Immature natural killer cell (primary cell): ENCODE data around the gene BCO1. TPM values are rescaled to one million over a fixed set of nuclear protein-coding genes. Genes with fewer than 3 reads are reported as not detected.
A peak's percentile ranks its signal among the peaks of the same experiment; 100 is the strongest.

ENCODE experiments used
- DNase-seq, 3 donors: peaks; one replicate each; pipeline ENCODE4 v3.0.0; 2022; ENCODE audit warnings: mixed read lengths in 1 of 3
- H3K27ac Mint-ChIP-seq, 6 donors: one replicate each; pipeline ENCODE4 v1.8.0; 2020; ENCODE audit warnings: mixed read lengths in 6 of 6, mild to moderate bottlenecking in 5 of 6, inconsistent platforms in 4 of 6, moderate library complexity in 3 of 6
- H3K27me3 Mint-ChIP-seq, 3 donors: one replicate each; pipeline ENCODE4 v1.8.0; 2020 to 2021; ENCODE audit warnings: low read depth in 3 of 3, mild to moderate bottlenecking in 3 of 3, mixed read lengths in 3 of 3, moderate library complexity in 3 of 3, inconsistent platforms in 1 of 3
- H3K36me3 Mint-ChIP-seq, 3 donors: one replicate each; pipeline ENCODE4 v1.8.0; 2020; ENCODE audit warnings: mixed read lengths in 3 of 3, inconsistent platforms in 2 of 3, mild to moderate bottlenecking in 2 of 3
- H3K4me1 Mint-ChIP-seq, 2 donors: one replicate each; pipeline ENCODE4 v1.8.0; 2020; ENCODE audit warnings: inconsistent platforms in 2 of 2, mild to moderate bottlenecking in 2 of 2, mixed read lengths in 2 of 2, moderate library complexity in 1 of 2
- H3K4me3 Mint-ChIP-seq, 5 donors: one replicate each; pipeline ENCODE4 v1.8.0; 2020; ENCODE audit warnings: mild to moderate bottlenecking in 5 of 5, mixed read lengths in 5 of 5, inconsistent platforms in 3 of 5, moderate library complexity in 3 of 5
- H3K9me3 Mint-ChIP-seq, 6 donors: one replicate each; pipeline ENCODE4 v1.8.0; 2020; ENCODE audit warnings: mild to moderate bottlenecking in 6 of 6, mixed read lengths in 6 of 6, inconsistent platforms in 4 of 6, moderate library complexity in 3 of 6
- polyA plus RNA-seq, 3 donors: library from polyadenylated mRNA; unstranded; fragments of 300-500 nt; fragmentation: Illumina TruSeq; gene quantifications; one replicate each; pipeline ENCODE4 v1.2.3, GENCODE V29; 2021

The BCO1 gene
- polyA plus RNA-seq, 3 donors from 2014 or later, result not detected

DNA sequence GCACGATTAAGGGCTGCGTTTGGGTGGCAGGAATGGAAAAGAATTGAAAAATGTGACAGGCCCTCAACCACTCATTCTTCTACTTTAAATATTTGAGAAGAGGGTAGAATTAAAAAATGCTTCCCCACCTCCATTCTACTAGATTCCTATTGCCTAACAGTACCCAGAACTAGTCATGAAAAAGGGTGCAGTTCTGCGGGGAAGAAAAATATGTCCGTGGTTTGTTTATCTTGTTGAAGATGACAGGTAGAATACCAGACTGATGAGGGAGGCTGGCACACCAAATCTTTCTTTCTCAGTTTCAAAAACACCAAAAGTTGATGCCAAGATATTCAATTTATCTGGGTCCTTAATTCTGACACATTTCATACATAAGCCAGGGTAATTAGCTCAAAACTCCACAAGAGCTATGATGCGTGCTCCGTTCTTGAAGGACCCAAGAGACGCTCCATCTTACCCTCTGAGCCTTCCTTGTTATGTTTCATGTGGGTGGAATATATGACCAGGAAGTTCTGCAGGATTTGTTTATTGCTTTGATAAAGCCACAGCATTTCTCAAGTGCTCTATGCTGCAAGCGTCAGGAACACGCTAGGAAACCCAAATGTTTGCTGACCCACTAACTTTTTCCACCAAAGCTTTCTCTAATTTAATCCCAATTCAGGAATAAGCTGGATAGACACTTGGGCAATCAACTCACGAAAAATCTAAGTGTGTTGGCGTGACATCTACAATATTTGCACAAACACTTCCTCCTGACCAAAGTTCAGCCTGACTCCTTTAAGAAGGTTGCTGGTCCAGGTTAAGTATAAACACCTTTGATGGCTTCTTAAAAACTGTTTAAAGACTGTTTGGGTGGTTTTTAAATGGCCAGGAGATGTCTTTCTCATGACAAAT is 55.7 kb downstream of the BCO1 start:
- no peaks in the 10 kb centered on the region for H3K36me3 Mint-ChIP-seq
- DNase-seq, result no peak
- H3K27me3 Mint-ChIP-seq, result peaks cover 0 to 5% (median 2%) of the 10 kb centered on the region in 3 donors
- no peaks in the 10 kb centered on the region for H3K4me1 Mint-ChIP-seq
- no peak overlapping the region for H3K4me3 Mint-ChIP-seq
- no peak overlapping the region for H3K27ac Mint-ChIP-seq
- no peaks in the 10 kb centered on the region for H3K9me3 Mint-ChIP-seq

DNA sequence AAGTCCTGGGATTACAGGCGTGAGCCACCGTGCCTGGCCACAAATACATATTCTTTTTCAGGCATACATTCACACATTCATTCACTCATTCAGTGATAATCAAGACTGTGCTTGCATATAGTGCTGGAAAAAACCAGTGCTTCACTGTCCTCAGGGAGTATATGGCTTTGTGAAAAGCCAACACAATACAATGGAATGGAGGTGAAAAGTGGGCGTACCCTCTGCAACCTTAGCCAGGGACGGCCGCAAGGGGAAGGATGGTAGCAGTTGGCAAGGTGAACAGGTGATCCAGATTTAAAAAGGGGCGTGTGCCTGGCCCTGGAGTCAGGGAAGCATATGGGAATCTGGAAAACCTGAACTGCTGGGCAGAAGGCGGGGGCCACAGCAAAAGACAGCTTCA is 58.1 kb downstream of the BCO1 start:
- Mint-ChIP-seq H3K9me3 (no peaks in the 10 kb centered on the region), H3K27ac (no peak overlapping the region), H3K4me3 (no peak overlapping the region), H3K27me3 (peaks cover 0 to 7% (median 2%) of the 10 kb centered on the region in 3 donors), H3K36me3 (peaks cover 0 to 4% (median 3%) of the 10 kb centered on the region in 3 donors), H3K4me1 (peaks cover 0 to 9% of the 10 kb centered on the region in 2 donors)
- DNase-seq, result no peak

DNA sequence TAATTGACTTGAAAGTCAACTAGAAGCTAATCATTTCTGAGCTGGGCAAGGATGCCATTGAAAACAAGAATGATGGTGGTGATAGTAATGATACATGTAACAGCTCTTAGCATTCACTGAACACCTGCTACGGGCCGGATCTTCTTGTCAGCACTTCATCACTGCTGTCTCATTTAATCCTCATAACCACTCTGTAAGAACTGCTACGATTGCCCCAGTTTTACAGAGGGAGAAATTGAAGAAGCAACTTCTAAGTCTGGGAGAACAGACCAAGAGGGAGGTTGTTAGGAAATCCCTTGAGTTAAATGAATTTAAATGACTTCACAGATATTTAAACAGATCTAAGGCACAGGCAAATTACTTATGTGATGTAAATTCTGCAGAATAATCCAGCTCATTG is 69.3 kb downstream of the BCO1 start:
- Mint-ChIP-seq H3K4me1 (peaks cover 6 to 39% of the 10 kb centered on the region in 2 donors), H3K36me3 (no peaks in the 10 kb centered on the region), H3K4me3 (no peak overlapping the region), H3K9me3 (no peaks in the 10 kb centered on the region), H3K27ac (no peak overlapping the region), H3K27me3 (no peaks in the 10 kb centered on the region)
- no peak for DNase-seq

DNA sequence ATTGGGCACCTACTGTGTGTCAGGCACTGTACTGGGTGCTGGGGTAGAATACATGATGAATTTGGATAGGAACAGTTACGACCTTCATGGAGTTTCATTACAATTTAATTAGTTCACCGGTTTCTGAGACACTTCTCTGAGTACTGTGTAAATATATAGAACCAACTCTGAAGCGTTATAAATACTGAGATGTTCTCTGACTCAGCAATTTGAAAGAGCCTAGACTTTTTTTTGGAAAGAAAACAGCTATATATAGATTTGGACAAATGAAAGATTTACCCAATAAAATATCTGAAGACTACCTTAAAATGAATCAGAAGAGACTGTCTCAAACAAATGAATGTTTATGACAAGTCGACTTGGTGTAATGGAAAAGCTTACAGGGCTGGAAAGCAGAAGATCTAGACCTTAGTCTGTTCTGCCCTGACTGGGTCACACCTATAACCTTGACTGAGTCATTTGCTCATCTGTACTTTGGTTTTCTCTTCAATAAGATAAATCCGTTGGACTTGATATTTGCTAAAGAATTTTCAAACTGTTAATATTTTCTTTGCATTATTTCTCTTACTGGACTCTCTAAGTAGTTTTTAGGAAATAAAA is 71.7 kb downstream of the BCO1 start:
- Mint-ChIP-seq H3K27me3 (peaks cover 4 to 10% (median 4%) of the 10 kb centered on the region in 3 donors), H3K27ac (no peak overlapping the region), H3K36me3 (no peaks in the 10 kb centered on the region), H3K9me3 (no peaks in the 10 kb centered on the region), H3K4me1 (peaks cover 22 to 58% of the 10 kb centered on the region in 2 donors), H3K4me3 (no peak overlapping the region)
- no peak for DNase-seq

DNA sequence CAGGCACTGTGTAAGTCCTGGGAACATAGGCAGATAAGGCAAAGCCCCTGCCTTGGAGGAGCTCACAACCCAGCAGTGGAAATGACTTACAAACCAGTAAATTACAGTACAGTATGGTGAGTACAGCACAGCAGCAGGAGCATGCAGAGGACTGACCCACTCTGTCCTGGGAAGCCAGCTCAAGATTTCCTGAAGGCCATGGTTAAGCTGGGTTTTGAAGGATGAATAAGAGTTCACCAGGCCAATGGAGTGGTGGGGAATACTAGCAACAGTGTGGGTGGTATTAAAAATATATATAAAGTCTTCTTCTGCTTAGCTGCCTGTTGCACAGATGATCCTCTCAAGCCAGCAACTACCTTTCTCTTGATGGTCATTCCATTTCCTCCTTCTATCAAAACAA is 73.3 kb downstream of the BCO1 start:
- no peak for DNase-seq
- no peaks in the 10 kb centered on the region for H3K9me3 Mint-ChIP-seq
- H3K4me1 Mint-ChIP-seq, result peaks cover 31 to 70% of the 10 kb centered on the region in 2 donors
- H3K27me3 Mint-ChIP-seq, result peaks cover 4 to 15% (median 4%) of the 10 kb centered on the region in 3 donors
- no peaks in the 10 kb centered on the region for H3K36me3 Mint-ChIP-seq
- peak overlapping the region in 2 of 6 donors; percentile 14 for H3K27ac Mint-ChIP-seq
- H3K4me3 Mint-ChIP-seq, result no peak overlapping the region

DNA sequence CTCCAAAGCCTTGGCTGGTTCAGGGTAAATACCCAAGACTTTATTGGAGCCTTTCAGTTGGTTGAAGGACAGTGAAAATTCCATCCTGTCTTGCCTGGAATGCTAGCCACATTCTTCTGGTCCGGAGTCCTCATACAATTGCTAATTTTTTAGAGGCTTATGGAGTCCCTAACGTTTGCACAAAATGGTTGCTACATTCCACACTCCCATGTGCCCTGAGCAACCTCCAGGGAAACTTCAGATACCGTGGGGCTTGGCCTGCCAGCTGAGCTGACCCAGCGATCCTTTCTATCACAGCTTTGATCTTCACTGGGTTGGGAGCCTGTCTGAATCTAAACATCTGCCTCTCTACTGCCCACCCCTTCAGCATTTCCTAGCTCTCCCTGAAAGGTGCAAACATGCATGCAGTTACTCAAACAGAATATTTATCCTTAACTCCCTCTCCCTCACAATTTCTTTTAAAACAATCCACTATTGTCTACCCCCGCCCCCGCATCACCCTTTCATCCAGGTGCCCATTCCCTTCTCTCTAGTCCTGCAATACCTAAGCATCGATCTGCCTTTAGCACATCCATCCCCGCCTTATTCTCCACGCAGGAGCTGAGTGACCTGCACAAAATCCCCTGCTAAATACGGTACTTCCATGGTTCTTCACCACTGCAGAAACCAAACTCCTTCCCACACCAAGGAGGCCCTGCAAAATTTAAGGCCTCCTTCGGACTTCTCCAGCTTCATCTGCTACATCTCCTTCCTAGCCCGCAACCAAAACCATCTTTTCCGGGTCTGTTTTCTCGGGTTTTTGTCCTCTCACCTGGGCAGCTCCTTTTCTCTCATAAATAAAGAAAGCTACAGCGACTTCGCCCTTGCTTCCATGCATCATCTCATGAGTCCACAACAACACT is 75.5 kb downstream of the BCO1 start:
- Mint-ChIP-seq H3K27me3 (peaks cover 4 to 15% (median 4%) of the 10 kb centered on the region in 3 donors), H3K9me3 (no peaks in the 10 kb centered on the region), H3K36me3 (no peaks in the 10 kb centered on the region), H3K4me3 (peak overlapping the region; percentile 97 to 99 (median 98)), H3K27ac (peak overlapping the region; percentile 92 to 97 (median 94)), H3K4me1 (peaks cover 39 to 73% of the 10 kb centered on the region in 2 donors)
- DNase-seq, result peak in 1 of 3 donors; percentile 0

DNA sequence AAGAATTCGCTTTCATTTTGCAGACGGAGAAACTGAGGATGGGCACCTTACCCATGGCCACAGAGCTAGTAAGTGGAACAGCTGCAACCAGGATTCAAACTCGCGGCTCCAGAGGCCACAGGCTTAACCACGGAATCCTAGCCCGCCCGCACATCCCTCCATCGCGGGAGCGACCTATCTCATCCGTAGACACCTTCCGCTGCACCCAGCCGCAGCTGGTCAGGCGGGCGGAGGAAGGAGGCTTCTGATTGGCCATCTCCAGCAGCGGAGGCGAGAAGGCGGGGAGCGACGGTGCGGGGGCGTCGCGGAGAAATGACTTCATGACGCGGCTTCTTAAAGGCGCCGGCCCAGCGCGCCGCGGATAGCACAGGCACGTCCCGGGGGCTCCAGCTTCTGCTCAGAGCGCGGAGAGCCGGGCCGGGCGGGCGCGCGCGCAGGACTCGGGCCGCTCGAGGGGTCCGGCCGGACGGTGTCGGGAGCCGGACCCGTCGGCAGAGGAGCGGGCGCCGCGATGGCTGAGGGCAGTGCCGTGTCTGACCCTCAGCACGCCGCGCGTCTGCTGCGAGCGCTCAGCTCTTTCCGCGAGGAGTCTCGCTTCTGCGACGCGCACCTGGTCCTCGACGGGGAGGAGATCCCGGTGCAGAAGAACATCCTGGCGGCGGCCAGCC is 76.2 kb downstream of the BCO1 start, which contains the start of gene GAN:
GAN (plus strand) TSS at position 360 of the 668 bp plus-strand sequence; CDS start at position 512, 152 bp downstream.
- peak within 1 kb of the TSS; percentile 97 to 99 (median 98) for H3K4me3 Mint-ChIP-seq
- peak; percentile 93 to 94 (median 94) for DNase-seq
- H3K9me3 Mint-ChIP-seq, result no peaks in the 10 kb centered on the region
- peaks cover 4 to 18% (median 4%) of the 10 kb centered on the region in 3 donors for H3K27me3 Mint-ChIP-seq
- H3K4me1 Mint-ChIP-seq, result peaks cover 41 to 72% of the 10 kb centered on the region in 2 donors
- no peaks in the 10 kb centered on the region for H3K36me3 Mint-ChIP-seq
- H3K27ac Mint-ChIP-seq, result peak within 1 kb of the TSS; percentile 92 to 97 (median 94)

DNA sequence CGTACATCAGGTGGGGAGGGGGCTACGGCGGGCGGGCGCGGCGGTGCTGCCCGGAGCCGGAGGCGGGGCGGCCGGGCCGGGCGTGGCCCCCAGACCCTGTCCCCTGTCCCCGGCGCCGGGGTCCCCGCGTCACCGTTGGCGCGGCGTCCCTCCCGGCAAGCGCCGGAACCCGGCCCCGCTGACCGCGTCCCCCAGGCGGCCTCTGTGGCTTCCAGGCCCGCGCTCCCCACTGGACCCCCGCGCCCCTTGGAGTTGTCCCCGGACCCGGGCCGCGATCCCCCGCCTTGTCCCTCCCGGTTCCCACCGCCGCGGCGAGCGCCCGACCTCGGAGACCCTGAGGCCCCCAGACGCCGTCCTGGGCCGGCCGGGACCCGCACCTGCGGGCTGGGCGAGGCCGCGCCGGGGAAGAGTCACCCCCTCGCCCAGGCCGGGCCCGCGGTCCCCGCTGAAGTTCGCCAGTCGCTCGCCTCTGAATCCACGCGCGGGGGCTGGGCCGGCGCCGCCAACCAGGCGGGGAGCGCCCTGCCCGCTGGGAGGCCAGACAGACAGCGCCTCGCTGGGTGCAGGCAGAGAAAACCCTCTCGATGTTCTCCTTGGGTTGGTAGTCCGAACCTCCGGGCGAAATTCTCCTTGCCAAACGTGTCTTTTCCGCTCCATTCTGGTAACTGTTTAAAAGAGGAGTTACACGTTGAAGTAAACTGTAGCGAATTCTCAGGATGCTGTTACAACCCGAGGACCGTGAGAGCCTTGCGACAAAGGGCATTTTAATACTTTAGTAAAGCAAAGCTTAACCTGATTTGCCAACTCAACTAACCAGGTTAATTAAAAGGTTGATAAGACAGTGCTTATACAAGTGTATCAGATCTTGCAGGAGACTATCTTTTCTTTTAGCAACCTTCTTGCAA is 77.0 kb downstream of the BCO1 start:
- Mint-ChIP-seq H3K36me3 (no peaks in the 10 kb centered on the region), H3K4me3 (peak overlapping the region; percentile 93 to 99 (median 98)), H3K9me3 (no peaks in the 10 kb centered on the region), H3K4me1 (peaks cover 41 to 65% of the 10 kb centered on the region in 2 donors), H3K27ac (peak overlapping the region; percentile 79 to 92 (median 84)), H3K27me3 (peaks cover 4 to 18% (median 4%) of the 10 kb centered on the region in 3 donors)
- peak; percentile 45 to 47 (median 45) for DNase-seq

DNA sequence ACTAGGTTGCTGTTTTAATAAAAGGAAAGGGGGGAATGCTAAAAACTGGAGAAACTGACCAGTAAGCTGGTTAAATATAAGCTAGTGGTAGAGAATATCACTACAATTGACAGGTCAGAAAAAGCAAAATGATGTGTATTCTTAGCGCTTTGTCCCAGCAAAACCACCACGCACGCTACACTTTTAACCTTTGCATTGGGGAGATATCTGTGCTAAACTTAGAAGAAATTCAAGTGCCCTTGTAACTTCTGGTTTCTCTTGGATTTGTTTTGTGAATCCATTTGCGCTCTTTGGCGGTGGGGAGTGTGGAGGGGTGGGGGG is 77.6 kb downstream of the BCO1 start:
- Mint-ChIP-seq H3K36me3 (no peaks in the 10 kb centered on the region), H3K9me3 (no peaks in the 10 kb centered on the region), H3K4me1 (peaks cover 41 to 62% of the 10 kb centered on the region in 2 donors), H3K27ac (peak overlapping the region; percentile 79 to 92 (median 84)), H3K27me3 (peaks cover 4 to 19% (median 4%) of the 10 kb centered on the region in 3 donors), H3K4me3 (peak overlapping the region; percentile 84 to 93 (median 90))
- DNase-seq, result no peak

DNA sequence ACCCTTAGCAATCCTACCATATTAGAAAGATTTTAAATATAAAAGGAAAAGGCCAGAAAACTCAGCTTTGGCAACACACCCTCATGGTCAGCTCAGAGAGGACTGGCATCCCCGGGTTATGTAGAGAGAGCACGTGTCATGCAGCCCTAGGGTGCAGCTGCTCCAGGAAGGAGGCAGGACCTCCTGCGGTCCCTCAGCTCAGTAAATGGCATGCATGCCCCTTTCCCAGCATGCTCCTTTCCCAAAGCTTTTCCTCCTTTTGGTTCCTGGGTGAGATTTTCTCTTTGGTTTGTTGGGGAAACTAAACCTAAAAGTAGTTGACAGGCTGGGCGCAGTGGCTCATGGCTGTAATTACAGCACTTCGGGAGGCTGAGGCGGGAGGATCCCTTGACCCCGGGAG is 80.2 kb downstream of the BCO1 start:
- Mint-ChIP-seq H3K36me3 (no peaks in the 10 kb centered on the region), H3K27me3 (peaks cover 4 to 19% (median 4%) of the 10 kb centered on the region in 3 donors), H3K4me3 (no peak overlapping the region), H3K4me1 (peaks cover 29 to 37% of the 10 kb centered on the region in 2 donors), H3K9me3 (no peaks in the 10 kb centered on the region), H3K27ac (no peak overlapping the region)
- no peak for DNase-seq

DNA sequence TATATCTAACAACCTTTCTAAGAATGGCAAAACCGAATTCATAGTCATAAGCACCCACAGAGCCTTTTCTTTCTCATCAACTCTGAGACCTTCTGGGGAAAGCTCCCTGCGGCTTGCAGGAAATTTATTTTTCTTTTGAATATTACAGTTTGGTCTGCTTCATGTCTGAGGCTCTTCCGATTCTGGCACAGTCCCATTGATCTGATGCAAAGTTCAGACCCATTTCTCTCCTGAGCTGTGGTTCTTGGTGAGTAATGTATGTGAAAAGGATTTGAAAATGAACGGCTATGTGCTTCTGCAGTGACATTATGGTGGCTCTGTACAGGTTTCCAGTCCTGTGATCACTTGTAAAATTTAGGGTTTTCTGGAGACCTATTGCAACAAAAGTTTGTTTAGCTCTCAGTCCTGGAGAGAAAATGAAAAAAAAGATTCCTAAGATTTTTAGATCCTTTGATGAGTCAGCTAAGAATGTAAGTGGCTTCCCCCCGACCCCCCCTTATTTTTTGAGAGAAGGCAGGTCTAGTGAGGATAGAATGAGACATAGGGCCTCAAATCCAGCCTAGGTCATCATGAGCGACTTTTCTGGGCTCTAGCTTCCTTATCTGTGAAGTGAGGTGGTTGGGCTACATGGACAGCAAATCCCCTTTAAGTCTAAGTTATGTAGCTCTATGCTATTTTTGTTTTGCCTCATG is 80.9 kb downstream of the BCO1 start:
- no peaks in the 10 kb centered on the region for H3K9me3 Mint-ChIP-seq
- H3K27me3 Mint-ChIP-seq, result peaks cover 4 to 14% (median 4%) of the 10 kb centered on the region in 3 donors
- DNase-seq, result no peak
- peaks cover 24 to 30% of the 10 kb centered on the region in 2 donors for H3K4me1 Mint-ChIP-seq
- H3K4me3 Mint-ChIP-seq, result no peak overlapping the region
- H3K36me3 Mint-ChIP-seq, result no peaks in the 10 kb centered on the region
- H3K27ac Mint-ChIP-seq, result no peak overlapping the region

DNA sequence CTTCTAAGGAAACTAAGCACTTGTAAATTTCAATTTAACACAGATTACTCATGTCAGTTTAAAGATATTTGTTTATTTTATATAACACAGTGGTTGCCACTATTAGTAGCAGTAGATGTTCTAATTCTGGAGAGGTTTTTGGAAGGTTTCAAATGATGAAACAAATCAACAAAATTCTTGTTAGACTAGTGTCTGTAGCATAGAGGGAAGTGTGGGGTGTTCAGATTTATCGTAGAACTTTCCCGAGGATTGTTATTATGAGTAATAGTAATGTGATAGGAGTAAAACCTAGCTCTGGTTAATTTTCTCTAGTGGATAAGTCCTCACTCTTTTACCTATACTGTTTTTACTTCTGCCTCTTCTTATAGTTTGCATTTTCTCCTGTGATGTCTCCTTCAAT is 82.5 kb downstream of the BCO1 start:
- no peak overlapping the region for H3K27ac Mint-ChIP-seq
- H3K9me3 Mint-ChIP-seq, result no peaks in the 10 kb centered on the region
- H3K4me3 Mint-ChIP-seq, result no peak overlapping the region
- no peaks in the 10 kb centered on the region for H3K36me3 Mint-ChIP-seq
- peaks cover 0 to 8% (median 2%) of the 10 kb centered on the region in 3 donors for H3K27me3 Mint-ChIP-seq
- H3K4me1 Mint-ChIP-seq, result peaks cover 19 to 22% of the 10 kb centered on the region in 2 donors
- no peak for DNase-seq
